ENCODE results near the gene PTPRA. TPM values are rescaled to one million over a fixed set of nuclear protein-coding genes. Genes with fewer than 3 reads are reported as not detected.

PTPRA gene
- total and polyA plus RNA-seq, 10 of the 15 experiments (the other 5 are each of a cell fraction or from before 2014, with no cell fraction given), result 3.9 to 62.1 (median 34.6) TPM

DNA sequence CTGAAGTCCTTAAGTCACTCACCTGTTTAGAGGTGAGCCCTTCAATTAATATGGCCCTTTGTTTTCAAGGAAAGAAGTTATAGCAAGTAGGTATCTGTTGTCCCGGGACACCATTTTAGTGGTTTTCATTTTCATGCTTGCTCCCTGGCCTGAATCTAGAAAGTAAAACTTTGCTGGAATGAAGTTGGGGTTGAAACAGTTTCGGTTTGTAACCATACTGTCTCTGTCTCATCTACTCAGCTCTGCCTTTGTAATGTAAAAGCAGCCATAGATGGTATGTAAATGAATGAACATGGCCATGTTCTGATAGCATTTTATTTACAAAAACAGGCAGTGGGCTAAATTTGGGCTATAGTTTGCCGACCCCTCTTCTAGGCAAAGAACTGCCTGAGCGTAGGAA, 105.2 kb downstream of the PTPRA start:
- no peak for FAIRE-seq

More for the DNA sequence above, 105.2 kb downstream of the PTPRA start:
- peak; percentile 50 for ATAC-seq
- in situ Hi-C loops (cut with MboI), result no loop called here
- H3K4me2 ChIP-seq (ENCODE audit: control insufficient read depth, insufficient read depth), result no peak overlapping the region
- ChIA-PET SMC1A (ENCODE audit: uncharacterized antibody, unreplicated experiment) (no interaction called here), CTCF (no interaction called here), RAD21 (ENCODE audit: unreplicated experiment) (no interaction called here), POLR2A (no interaction called here)
- H3K4me1 ChIP-seq (ENCODE audit: control insufficient read depth, insufficient read depth, low read length), result peaks cover 11% of the 10 kb centered on the region
- TF ChIP-seq NRF1 (conservative IDR thresholded peaks at IDR 0.05; ENCODE audit: low read depth, low read length) (no peak), BRCA1 (IDR thresholded peaks at IDR 0.05; ENCODE audit: low read depth, low read length) (no peak)
- TF ChIP-seq, protein P1, sequence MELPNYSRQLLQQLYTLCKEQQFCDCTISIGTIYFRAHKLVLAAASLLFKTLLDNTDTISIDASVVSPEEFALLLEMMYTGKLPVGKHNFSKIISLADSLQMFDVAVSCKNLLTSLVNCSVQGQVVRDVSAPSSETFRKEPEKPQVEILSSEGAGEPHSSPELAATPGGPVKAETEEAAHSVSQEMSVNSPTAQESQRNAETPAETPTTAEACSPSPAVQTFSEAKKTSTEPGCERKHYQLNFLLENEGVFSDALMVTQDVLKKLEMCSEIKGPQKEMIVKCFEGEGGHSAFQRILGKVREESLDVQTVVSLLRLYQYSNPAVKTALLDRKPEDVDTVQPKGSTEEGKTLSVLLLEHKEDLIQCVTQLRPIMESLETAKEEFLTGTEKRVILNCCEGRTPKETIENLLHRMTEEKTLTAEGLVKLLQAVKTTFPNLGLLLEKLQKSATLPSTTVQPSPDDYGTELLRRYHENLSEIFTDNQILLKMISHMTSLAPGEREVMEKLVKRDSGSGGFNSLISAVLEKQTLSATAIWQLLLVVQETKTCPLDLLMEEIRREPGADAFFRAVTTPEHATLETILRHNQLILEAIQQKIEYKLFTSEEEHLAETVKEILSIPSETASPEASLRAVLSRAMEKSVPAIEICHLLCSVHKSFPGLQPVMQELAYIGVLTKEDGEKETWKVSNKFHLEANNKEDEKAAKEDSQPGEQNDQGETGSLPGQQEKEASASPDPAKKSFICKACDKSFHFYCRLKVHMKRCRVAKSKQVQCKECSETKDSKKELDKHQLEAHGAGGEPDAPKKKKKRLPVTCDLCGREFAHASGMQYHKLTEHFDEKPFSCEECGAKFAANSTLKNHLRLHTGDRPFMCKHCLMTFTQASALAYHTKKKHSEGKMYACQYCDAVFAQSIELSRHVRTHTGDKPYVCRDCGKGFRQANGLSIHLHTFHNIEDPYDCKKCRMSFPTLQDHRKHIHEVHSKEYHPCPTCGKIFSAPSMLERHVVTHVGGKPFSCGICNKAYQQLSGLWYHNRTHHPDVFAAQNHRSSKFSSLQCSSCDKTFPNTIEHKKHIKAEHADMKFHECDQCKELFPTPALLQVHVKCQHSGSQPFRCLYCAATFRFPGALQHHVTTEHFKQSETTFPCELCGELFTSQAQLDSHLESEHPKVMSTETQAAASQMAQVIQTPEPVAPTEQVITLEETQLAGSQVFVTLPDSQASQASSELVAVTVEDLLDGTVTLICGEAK (IDR thresholded peaks at IDR 0.05; ENCODE audit: borderline replicate concordance), result no peak
- DNase-seq (ENCODE audit: low read depth, low spot score), result no peak
- no peaks in the 10 kb centered on the region for H3K9me3 ChIP-seq (replicated peaks; ENCODE audit: control insufficient read depth, insufficient read depth, low read length)
- 76% methylated on average over 4 of the region's 4 CpGs for WGBS (ENCODE audit: insufficient coverage, insufficient replicate concordance, low lambda C conversion rate, missing lambda C conversion rate)
- no peaks in the 10 kb centered on the region for H3K36me3 ChIP-seq (ENCODE audit: control insufficient read depth in 2 of 2, insufficient read depth in 2 of 2, low read length in 1 of 2)
- intact Hi-C loops (cut with micrococcal nuclease; ENCODE audit: unreplicated experiment), result no loop called here
- H3K27ac ChIP-seq (ENCODE audit: control insufficient read depth, insufficient read depth), result peak overlapping the region; percentile 11; the same call in 1 of the 2 replicates
- H3K27me3 ChIP-seq (replicated peaks in 1 of 2; ENCODE audit: control insufficient read depth in 2 of 2, insufficient read depth in 2 of 2, low read length in 1 of 2), result no peaks in the 10 kb centered on the region
- H3K9ac ChIP-seq (ENCODE audit: control insufficient read depth, insufficient read depth, low read length), result no peak overlapping the region
- no peaks in the 10 kb centered on the region for H4K20me1 ChIP-seq (ENCODE audit: control insufficient read depth, insufficient read depth)
- no TSS peak for BruUV-seq (replicated peaks)
- no peaks in the 10 kb centered on the region; the same call in 1 of the 2 replicates for H3K79me2 ChIP-seq (ENCODE audit: control insufficient read depth, insufficient read depth, low read length)
- H3K4me3 ChIP-seq, result no peak overlapping the region
- no peak overlapping the region for H2AFZ ChIP-seq (ENCODE audit: control insufficient read depth, low read depth, low read length)
